ENCODE measurements around the gene LMBR1L.

The LMBR1L gene

DNA sequence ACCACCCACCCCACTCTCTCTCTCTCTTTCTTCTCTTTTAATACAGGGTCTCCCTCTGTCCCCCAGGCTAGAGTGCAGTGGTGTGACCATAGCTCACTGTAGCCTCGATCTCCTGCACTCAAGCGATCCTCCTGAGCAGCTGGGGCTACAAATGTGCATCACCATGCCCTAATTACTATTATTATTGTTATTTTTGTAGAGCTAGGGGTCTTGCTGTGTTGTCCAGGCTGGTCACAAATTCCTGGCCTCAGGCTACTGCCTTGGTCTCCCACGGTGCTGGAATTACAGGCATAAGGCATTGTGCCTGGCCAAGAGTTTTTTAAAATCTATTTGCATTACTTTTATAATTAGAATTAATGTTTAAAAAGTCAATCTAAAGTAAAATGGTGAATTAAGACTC, 43.6 kb upstream of the LMBR1L start:
- no peak for ATAC-seq
- TF ChIP-seq ARNTL (CRISPR knock-in tag; IDR thresholded peaks at IDR 0.05; ENCODE audit: borderline replicate concordance, low read depth), result no peak
- no peak for TF ChIP-seq ZC3H10 (CRISPR knock-in tag; IDR thresholded peaks at IDR 0.05)
- TF ChIP-seq PPARA (CRISPR knock-in tag; IDR thresholded peaks at IDR 0.05; ENCODE audit: borderline replicate concordance), result no peak
- no peak for TF ChIP-seq ESRRG (CRISPR knock-in tag; IDR thresholded peaks at IDR 0.05)
- no peak for TF ChIP-seq GLIS3 (CRISPR knock-in tag; IDR thresholded peaks at IDR 0.05)
- no peak for TF ChIP-seq ZFP3 (CRISPR knock-in tag; IDR thresholded peaks at IDR 0.05)
- TF ChIP-seq, protein P1, sequence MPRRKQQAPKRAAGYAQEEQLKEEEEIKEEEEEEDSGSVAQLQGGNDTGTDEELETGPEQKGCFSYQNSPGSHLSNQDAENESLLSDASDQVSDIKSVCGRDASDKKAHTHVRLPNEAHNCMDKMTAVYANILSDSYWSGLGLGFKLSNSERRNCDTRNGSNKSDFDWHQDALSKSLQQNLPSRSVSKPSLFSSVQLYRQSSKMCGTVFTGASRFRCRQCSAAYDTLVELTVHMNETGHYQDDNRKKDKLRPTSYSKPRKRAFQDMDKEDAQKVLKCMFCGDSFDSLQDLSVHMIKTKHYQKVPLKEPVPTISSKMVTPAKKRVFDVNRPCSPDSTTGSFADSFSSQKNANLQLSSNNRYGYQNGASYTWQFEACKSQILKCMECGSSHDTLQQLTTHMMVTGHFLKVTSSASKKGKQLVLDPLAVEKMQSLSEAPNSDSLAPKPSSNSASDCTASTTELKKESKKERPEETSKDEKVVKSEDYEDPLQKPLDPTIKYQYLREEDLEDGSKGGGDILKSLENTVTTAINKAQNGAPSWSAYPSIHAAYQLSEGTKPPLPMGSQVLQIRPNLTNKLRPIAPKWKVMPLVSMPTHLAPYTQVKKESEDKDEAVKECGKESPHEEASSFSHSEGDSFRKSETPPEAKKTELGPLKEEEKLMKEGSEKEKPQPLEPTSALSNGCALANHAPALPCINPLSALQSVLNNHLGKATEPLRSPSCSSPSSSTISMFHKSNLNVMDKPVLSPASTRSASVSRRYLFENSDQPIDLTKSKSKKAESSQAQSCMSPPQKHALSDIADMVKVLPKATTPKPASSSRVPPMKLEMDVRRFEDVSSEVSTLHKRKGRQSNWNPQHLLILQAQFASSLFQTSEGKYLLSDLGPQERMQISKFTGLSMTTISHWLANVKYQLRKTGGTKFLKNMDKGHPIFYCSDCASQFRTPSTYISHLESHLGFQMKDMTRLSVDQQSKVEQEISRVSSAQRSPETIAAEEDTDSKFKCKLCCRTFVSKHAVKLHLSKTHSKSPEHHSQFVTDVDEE (CRISPR knock-in tag; IDR thresholded peaks at IDR 0.05), result no peak
- no peak for TF ChIP-seq ZNF8 (CRISPR knock-in tag; IDR thresholded peaks at IDR 0.05)
- TF ChIP-seq RARB (CRISPR knock-in tag; IDR thresholded peaks at IDR 0.05), result no peak
- no peak for TF ChIP-seq POU6F1 (CRISPR knock-in tag; IDR thresholded peaks at IDR 0.05; ENCODE audit: borderline replicate concordance, low read depth)
- no peak for TF ChIP-seq BACH2 (CRISPR knock-in tag; IDR thresholded peaks at IDR 0.05; ENCODE audit: borderline replicate concordance)
- no peak for TF ChIP-seq OSR1 (CRISPR knock-in tag; IDR thresholded peaks at IDR 0.05)
- TF ChIP-seq TCF4 (CRISPR knock-in tag; IDR thresholded peaks at IDR 0.05; ENCODE audit: borderline replicate concordance), result no peak
- no peak for TF ChIP-seq SNAI2 (CRISPR knock-in tag; IDR thresholded peaks at IDR 0.05)
- TF ChIP-seq, protein P2, sequence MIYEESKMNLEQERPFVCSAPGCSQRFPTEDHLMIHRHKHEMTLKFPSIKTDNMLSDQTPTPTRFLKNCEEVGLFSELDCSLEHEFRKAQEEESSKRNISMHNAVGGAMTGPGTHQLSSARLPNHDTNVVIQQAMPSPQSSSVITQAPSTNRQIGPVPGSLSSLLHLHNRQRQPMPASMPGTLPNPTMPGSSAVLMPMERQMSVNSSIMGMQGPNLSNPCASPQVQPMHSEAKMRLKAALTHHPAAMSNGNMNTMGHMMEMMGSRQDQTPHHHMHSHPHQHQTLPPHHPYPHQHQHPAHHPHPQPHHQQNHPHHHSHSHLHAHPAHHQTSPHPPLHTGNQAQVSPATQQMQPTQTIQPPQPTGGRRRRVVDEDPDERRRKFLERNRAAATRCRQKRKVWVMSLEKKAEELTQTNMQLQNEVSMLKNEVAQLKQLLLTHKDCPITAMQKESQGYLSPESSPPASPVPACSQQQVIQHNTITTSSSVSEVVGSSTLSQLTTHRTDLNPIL (CRISPR knock-in tag; IDR thresholded peaks at IDR 0.05; ENCODE audit: low read depth), result no peak
- no peak for TF ChIP-seq PATZ1 (CRISPR knock-in tag; IDR thresholded peaks at IDR 0.05; ENCODE audit: borderline replicate concordance)
- no peak for TF ChIP-seq TOX (CRISPR knock-in tag; IDR thresholded peaks at IDR 0.05; ENCODE audit: borderline replicate concordance)

DNA sequence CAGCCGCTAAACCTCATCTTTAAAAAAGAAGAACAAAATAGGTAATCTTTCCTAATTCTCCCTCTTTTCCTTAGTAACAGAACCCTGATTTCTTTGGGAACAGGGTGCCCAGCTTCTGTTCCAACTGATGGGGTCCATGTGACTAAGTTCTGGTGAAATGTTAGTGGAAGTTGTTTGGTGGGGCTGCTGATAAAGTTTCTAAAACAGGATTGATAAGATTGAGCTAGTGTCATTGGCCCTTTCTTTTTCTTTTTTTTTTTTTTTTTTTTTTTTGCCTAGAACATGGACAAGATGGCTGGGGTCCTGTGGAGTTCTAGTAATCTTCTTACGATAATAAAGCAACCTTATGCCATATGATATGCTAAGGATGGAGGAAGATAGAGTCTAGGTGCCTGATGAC, 36.7 kb upstream of the LMBR1L start:
- TF ChIP-seq, protein P2 (CRISPR knock-in tag; IDR thresholded peaks at IDR 0.05; ENCODE audit: low read depth), result no peak
- TF ChIP-seq ARNTL (CRISPR knock-in tag; IDR thresholded peaks at IDR 0.05; ENCODE audit: borderline replicate concordance, low read depth), result no peak
- TF ChIP-seq GLIS3 (CRISPR knock-in tag; IDR thresholded peaks at IDR 0.05), result no peak
- TF ChIP-seq ZFP3 (CRISPR knock-in tag; IDR thresholded peaks at IDR 0.05), result no peak
- TF ChIP-seq TOX (CRISPR knock-in tag; IDR thresholded peaks at IDR 0.05; ENCODE audit: borderline replicate concordance), result no peak
- no peak for TF ChIP-seq PPARA (CRISPR knock-in tag; IDR thresholded peaks at IDR 0.05; ENCODE audit: borderline replicate concordance)
- no peak for TF ChIP-seq ESRRG (CRISPR knock-in tag; IDR thresholded peaks at IDR 0.05)
- TF ChIP-seq BACH2 (CRISPR knock-in tag; IDR thresholded peaks at IDR 0.05; ENCODE audit: borderline replicate concordance), result no peak
- no peak for TF ChIP-seq TCF4 (CRISPR knock-in tag; IDR thresholded peaks at IDR 0.05; ENCODE audit: borderline replicate concordance)
- no peak for TF ChIP-seq ZC3H10 (CRISPR knock-in tag; IDR thresholded peaks at IDR 0.05)
- no peak for TF ChIP-seq ZNF8 (CRISPR knock-in tag; IDR thresholded peaks at IDR 0.05)
- no peak for TF ChIP-seq ZNF565 (CRISPR knock-in tag; conservative IDR thresholded peaks at IDR 0.05; ENCODE audit: low read depth)
- TF ChIP-seq ISL1 (CRISPR knock-in tag; IDR thresholded peaks at IDR 0.05), result no peak
- no peak for TF ChIP-seq CSRNP3 (CRISPR knock-in tag; IDR thresholded peaks at IDR 0.05)
- no peak for TF ChIP-seq RARB (CRISPR knock-in tag; IDR thresholded peaks at IDR 0.05)
- TF ChIP-seq CSDC2 (CRISPR knock-in tag; IDR thresholded peaks at IDR 0.05), result no peak

More for the DNA sequence above, 36.7 kb upstream of the LMBR1L start:
- no peak for ATAC-seq

Measured in SK-N-SH treated with all-trans-retinoic acid at 6 μM for 48 hours (cell line).